Measurements from ENCODE around the gene TAP1.

TAP1 gene

GRCh38 chr6:32803416-32803815 lies 50.1 kb downstream of the TAP1 start:
- no peak for DNase-seq (ENCODE audit: low read depth)

GRCh38 chr6:32799740-32800139 lies 53.8 kb downstream of the TAP1 start:
- DNase-seq (ENCODE audit: low read depth) = no peak

GRCh38 chr6:32799168-32799567 lies 54.3 kb downstream of the TAP1 start:
- no peak for DNase-seq (ENCODE audit: low read depth)

GRCh38 chr6:32796848-32797776 lies 56.4 kb downstream of the TAP1 start:
- DNase-seq (ENCODE audit: low read depth) = peak; percentile 68

Data from EH (cell line).